AG08396 (cell line): Measurements from ENCODE around the gene EGLN1.
"Not testable (repeated sequence)": the region's sequence is repeated elsewhere in the genome, so short reads cannot be mapped to it uniquely, and the experiment has no call there.

Experiments used
- DNase-seq: peaks from one replicate; pipeline ENCODE4 v3.0.0; 2012; ENCODE audit warnings: low spot score, mixed read lengths

EGLN1 gene

GRCh38 chr1:231421971-231422797 lies at the start of gene EGLN1:
Gene EGLN1 (minus strand): TSS chr1:231422287. CDS start chr1:231421888, 399 bp downstream.
- peak; percentile 91 for DNase-seq

DNA sequence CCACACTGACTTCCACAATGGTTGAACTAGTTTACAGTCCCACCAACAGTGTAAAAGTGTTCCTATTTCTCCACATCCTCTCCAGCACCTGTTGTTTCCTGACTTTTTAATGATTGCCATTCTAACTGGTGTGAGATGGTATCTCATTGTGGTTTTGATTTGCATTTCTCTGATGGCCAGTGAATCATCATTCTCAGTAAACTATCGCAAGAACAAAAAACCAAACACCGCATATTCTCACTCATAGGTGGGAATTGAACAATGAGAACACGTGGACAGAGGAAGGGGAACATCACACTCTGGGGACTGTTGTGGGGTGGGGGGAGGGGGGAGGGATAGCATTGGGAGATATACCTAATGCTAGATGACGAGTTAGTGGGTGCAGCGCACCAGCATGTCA lies 49.4 kb upstream of the EGLN1 start:
- not testable (repeated sequence) for DNase-seq

DNA sequence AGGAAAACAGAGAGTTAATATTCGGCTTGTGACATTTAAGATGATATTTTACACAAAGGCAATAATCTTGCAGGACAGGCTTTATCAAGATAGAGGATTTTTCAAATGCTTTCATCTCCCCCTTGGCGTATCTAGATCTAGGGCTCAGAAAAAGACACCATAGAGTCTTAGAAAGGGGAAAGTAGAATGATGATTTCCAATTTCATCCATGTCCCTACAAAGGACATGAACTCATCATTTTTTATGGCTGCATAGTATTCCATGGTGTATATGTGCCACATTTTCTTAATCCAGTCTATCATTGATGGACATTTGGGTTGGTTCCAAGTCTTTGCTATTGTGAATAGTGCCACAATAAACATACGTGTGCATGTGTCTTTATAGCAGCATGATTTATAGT lies 48.9 kb upstream of the EGLN1 start:
- DNase-seq = not testable (repeated sequence)

GRCh38 chr1:231467986-231468385 lies 45.9 kb upstream of the EGLN1 start:
- DNase-seq = no peak

DNA sequence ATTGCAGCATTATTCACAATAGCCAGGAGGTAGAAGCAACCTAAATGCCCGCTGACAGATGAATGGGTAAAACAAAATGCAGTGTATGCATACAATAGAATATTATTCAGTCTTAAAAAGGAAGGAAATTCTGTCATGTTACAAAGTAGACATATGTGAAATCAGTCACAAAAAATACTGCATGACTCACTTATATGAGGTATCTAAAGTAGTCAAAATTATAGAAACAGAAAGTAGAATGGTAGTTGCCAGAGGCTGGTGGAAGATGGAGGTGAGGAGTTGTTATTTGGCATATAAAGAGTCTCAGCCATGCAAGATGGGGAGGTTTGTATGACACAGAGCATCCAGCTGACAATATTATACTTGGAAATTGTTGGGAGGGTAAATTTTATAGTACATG lies 43.0 kb upstream of the EGLN1 start:
- DNase-seq = no peak

DNA sequence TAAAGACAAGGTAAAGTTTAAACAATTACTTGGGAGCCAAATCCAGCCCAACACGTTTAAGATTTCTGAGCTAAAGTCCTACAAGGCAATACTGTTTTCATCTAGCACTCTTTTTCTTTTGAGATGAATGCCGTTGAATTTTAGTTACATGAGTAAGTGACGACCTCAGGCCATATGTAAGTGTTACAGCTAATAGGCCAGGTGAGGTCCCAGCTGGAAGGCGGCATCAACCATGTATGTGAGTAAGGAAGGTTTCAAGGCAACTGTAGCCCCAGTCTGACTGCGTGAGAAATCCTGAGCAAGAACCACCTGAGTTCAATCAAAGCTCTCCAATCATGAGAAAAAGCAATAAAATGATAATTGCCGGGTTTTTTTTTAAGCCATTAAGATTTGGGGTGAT lies 41.5 kb upstream of the EGLN1 start:
- no peak for DNase-seq

DNA sequence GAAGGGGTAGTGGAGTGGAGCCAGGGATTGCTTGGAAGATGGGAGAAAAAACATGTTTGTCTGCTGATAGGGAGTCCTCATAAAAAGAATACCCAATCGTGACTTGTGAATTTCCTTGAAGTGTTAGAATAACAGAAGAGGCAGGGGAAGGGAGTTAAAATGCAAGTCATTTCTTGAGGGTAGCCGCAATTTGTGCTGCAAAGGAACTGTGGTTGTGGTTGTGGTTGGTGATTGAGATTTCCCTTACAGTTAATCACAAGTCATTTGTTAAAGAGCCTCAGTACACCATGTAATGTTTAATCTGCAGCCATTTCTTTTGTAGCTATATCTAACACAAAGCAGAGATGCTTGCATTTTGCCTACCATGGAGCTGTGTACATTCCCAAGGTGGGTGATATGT lies 38.5 kb upstream of the EGLN1 start:
- no peak for DNase-seq

GRCh38 chr1:231459438-231459837 lies 37.4 kb upstream of the EGLN1 start:
- DNase-seq = not testable (repeated sequence)

GRCh38 chr1:231457956-231458355 lies 35.9 kb upstream of the EGLN1 start:
- DNase-seq = not testable (repeated sequence)

GRCh38 chr1:231454133-231454532 lies 32.0 kb upstream of the EGLN1 start:
- DNase-seq = not testable (repeated sequence)

DNA sequence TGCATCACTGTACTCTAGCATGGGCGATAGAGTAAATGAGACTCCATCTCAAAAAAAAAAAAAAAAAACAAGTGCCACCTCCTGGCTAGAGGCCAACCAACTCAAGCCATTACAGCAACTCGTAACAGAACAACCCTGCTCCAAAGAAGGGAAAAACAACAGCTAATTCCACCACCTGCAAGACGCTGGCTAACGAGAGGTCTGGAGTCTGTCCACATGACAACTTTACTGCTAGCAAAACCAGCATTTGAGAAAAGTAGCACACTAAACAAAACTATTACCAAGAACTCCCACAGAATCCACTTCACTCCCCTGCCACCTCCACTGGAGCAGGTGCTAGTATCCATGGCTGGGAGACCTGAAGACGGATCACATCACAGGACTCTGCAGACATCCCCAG lies 24.1 kb upstream of the EGLN1 start:
- DNase-seq = no peak

DNA sequence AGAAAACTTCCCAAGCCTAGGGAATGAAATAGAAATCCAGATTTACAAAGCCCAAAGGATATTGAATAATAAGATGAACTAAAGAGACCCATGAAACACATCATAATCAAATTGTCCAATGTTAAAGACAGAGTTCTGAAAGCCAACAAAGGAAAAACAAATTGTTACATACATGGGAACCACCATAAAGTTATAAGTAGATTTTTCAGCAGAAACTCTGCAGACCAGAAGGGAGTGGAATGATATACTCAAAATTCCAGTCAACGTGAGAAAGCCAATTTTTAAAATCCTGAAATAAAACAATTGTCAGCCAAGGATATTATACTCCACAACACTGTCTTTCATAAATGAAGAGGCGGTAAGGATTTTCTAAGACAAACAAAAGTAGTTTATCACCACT lies 22.0 kb upstream of the EGLN1 start:
- DNase-seq = no peak

DNA sequence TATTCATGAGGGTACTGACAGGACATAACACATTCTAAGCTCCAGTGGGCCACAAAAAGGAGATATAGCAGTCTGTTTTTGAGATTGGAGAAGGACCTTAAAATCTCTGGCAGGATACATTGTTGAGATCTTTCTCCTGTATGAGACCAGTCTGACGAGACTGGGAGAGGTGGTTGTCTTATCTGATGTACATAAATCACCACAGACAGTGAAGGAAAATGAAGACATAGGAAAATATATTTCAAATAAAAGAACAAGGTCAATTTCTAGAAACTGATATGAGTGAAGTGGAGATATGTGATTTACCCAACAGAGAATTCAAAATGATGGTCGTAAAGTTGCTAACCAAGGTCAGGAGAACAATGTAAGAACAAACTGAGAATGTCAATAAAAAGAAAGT lies 21.3 kb upstream of the EGLN1 start:
- DNase-seq = no peak

GRCh38 chr1:231442735-231443134 lies 20.6 kb upstream of the EGLN1 start:
- no peak for DNase-seq

DNA sequence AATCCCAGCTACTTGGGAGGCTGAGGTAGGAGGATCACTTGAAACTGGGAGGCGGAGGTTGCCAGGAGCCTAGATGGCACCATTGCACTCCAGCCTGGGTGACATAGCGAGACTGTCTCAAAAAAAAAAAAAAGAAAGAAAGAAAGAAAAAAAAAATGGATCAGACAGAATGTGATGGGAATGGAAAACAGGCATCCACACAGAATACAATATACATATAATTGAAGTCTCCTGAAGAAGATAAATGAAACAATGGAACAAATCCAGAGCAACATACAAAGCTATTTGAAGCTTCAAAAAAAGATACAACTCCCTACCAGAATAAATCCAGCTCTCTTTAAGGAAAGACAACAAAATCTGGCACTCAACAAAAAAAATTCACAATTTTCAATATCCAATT lies 10.9 kb upstream of the EGLN1 start:
- DNase-seq = no peak

- no peak for DNase-seq
Measured at GRCh38 chr1:231431665-231432415, 9.8 kb upstream of the EGLN1 start.

- DNase-seq = not testable (repeated sequence)
Measured at GRCh38 chr1:231430678-231431352, 8.7 kb upstream of the EGLN1 start.

DNA sequence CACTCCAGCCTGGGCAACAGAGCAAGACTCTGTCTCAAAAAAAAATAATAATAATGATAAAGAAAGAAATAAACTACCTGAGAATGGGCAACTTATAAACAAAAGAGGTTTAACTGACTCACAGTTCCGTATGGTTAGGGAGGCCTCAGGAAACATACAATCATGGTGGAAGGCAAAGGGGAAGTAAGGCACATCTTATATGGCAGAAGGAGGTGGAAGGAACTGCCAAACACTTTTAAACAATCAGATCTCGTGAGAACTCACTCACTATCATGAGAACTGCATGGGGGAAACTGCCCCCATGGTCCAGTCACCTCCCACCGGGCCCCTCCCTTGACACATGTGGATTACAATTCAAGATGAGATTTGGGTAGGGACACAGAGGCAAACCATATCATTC lies 6.3 kb upstream of the EGLN1 start:
- DNase-seq = no peak

- no peak for DNase-seq
Measured at GRCh38 chr1:231424950-231425805, 3.1 kb upstream of the EGLN1 start.

GRCh38 chr1:231423648-231424047 lies 1.6 kb upstream of the EGLN1 start:
- no peak for DNase-seq

GRCh38 chr1:231422798-231423309 lies 767 bp upstream of the EGLN1 start:
- no peak for DNase-seq

- DNase-seq = peak; percentile 48
Measured at GRCh38 chr1:231421546-231421970, 529 bp downstream of the EGLN1 start.
